ENCODE data around the gene SLC25A18.
"Not testable (repeated sequence)": the region's sequence is repeated elsewhere in the genome, so short reads cannot be mapped to it uniquely, and the experiment has no call there.

GRCh38 chr22:17636850-17637249 is 73.6 kb downstream of the SLC25A18 start:
- not testable (repeated sequence) for TF ChIP-seq CTCF (IDR thresholded peaks at IDR 0.05); TCF7L2 (IDR thresholded peaks at IDR 0.05; ENCODE audit: low read depth, low read length)

Data from Panc1 (cell line).